Measurements from ENCODE around the gene MACIR.

MACIR gene

GRCh38 chr5:103260951-103261350 lies 2.4 kb downstream of the MACIR start:
- H3K27ac ChIP-seq: no peak overlapping the region
- TF ChIP-seq Cebpa-rat (IDR thresholded peaks at IDR 0.05): no peak
- H3K4me1 ChIP-seq: peaks cover 38% of the 10 kb centered on the region
- H3K4me3 ChIP-seq: peak overlapping the region; percentile 29; the same call in 1 of the 2 replicates
- H4K20me1 ChIP-seq: peaks cover 41% of the 10 kb centered on the region
- H3K4me2 ChIP-seq: peak overlapping the region; percentile 87
- H3K27me3 ChIP-seq: no peaks in the 10 kb centered on the region
- 0 out of 2 replicates have a peak, but pooled peaks cover 5% of the 10 kb centered on the region for H3K36me3 ChIP-seq
- H3K9me3 ChIP-seq: no peaks in the 10 kb centered on the region
- H3K9ac ChIP-seq: no peak overlapping the region

- Histone ChIP-seq H3K9ac (no peak overlapping the region), H3K4me1 (peaks cover 38% of the 10 kb centered on the region), H4K20me1 (peaks cover 45% of the 10 kb centered on the region), H3K36me3 (peaks cover 11% of the 10 kb centered on the region; the same call in 1 of the 2 replicates), H3K4me2 (peak overlapping the region; percentile 49), H3K9me3 (no peaks in the 10 kb centered on the region), H3K4me3 (no peak overlapping the region), H3K27me3 (no peaks in the 10 kb centered on the region), H3K27ac (no peak overlapping the region)
- TF ChIP-seq Cebpa-rat (IDR thresholded peaks at IDR 0.05): no peak
These were observed 3.9 kb downstream of the MACIR start for GRCh38 chr5:103262422-103262871.

- TF ChIP-seq Cebpa-rat (IDR thresholded peaks at IDR 0.05): no peak
- Histone ChIP-seq H4K20me1 (peaks cover 51% of the 10 kb centered on the region), H3K27ac (no peak overlapping the region), H3K4me3 (no peak overlapping the region), H3K9ac (no peak overlapping the region), H3K27me3 (no peaks in the 10 kb centered on the region), H3K4me2 (peak overlapping the region; percentile 30; the same call in 1 of the 2 replicates), H3K9me3 (no peaks in the 10 kb centered on the region), H3K36me3 (peaks cover 17% of the 10 kb centered on the region; the same call in 1 of the 2 replicates), H3K4me1 (peaks cover 34% of the 10 kb centered on the region)
These were observed 4.5 kb downstream of the MACIR start for GRCh38 chr5:103263054-103263453.

GRCh38 chr5:103264508-103264907 lies 5.9 kb downstream of the MACIR start:
- Histone ChIP-seq H3K27ac (no peak overlapping the region), H3K36me3 (peaks cover 29% of the 10 kb centered on the region), H3K27me3 (no peaks in the 10 kb centered on the region), H3K9ac (no peak overlapping the region), H4K20me1 (peaks cover 66% of the 10 kb centered on the region), H3K4me3 (no peak overlapping the region), H3K4me2 (no peak overlapping the region), H3K4me1 (peaks cover 34% of the 10 kb centered on the region), H3K9me3 (no peaks in the 10 kb centered on the region)
- no peak for TF ChIP-seq Cebpa-rat (IDR thresholded peaks at IDR 0.05)

GRCh38 chr5:103270581-103270980 lies 12.0 kb downstream of the MACIR start:
- Histone ChIP-seq H3K27me3 (no peaks in the 10 kb centered on the region), H3K9ac (no peak overlapping the region), H3K9me3 (no peaks in the 10 kb centered on the region), H3K36me3 (peaks cover 32% of the 10 kb centered on the region), H3K27ac (no peak overlapping the region), H3K4me1 (no peaks in the 10 kb centered on the region), H3K4me2 (no peak overlapping the region), H3K4me3 (no peak overlapping the region), H4K20me1 (peaks cover 44% of the 10 kb centered on the region; the same call in 1 of the 2 replicates)
- no peak for TF ChIP-seq Cebpa-rat (IDR thresholded peaks at IDR 0.05)

- H3K9me3 ChIP-seq: no peaks in the 10 kb centered on the region
- H3K4me3 ChIP-seq: no peak overlapping the region
- no peak for TF ChIP-seq Cebpa-rat (IDR thresholded peaks at IDR 0.05)
- H3K4me1 ChIP-seq: no peaks in the 10 kb centered on the region
- H3K27me3 ChIP-seq: no peaks in the 10 kb centered on the region
- no peak overlapping the region for H3K4me2 ChIP-seq
- H3K9ac ChIP-seq: no peak overlapping the region
- H4K20me1 ChIP-seq: peaks cover 41% of the 10 kb centered on the region; the same call in 1 of the 2 replicates
- peaks cover 44% of the 10 kb centered on the region for H3K36me3 ChIP-seq
- H3K27ac ChIP-seq: no peak overlapping the region
These were observed 13.2 kb downstream of the MACIR start for GRCh38 chr5:103271570-103272289.

GRCh38 chr5:103272377-103272776 lies 13.8 kb downstream of the MACIR start:
- Histone ChIP-seq H3K36me3 (peaks cover 38% of the 10 kb centered on the region), H3K27ac (no peak overlapping the region), H3K4me1 (no peaks in the 10 kb centered on the region), H3K9ac (no peak overlapping the region), H3K4me2 (no peak overlapping the region), H3K27me3 (no peaks in the 10 kb centered on the region), H3K4me3 (no peak overlapping the region), H3K9me3 (no peaks in the 10 kb centered on the region), H4K20me1 (peaks cover 38% of the 10 kb centered on the region; the same call in 1 of the 2 replicates)
- TF ChIP-seq Cebpa-rat (IDR thresholded peaks at IDR 0.05): no peak

- Histone ChIP-seq H3K4me3 (no peak overlapping the region), H4K20me1 (peaks cover 23% of the 10 kb centered on the region; the same call in 1 of the 2 replicates), H3K9me3 (no peaks in the 10 kb centered on the region), H3K4me2 (no peak overlapping the region), H3K27me3 (no peaks in the 10 kb centered on the region), H3K27ac (no peak overlapping the region), H3K36me3 (peaks cover 23% of the 10 kb centered on the region), H3K9ac (no peak overlapping the region), H3K4me1 (no peaks in the 10 kb centered on the region)
- no peak for TF ChIP-seq Cebpa-rat (IDR thresholded peaks at IDR 0.05)
These were observed 15.4 kb downstream of the MACIR start for GRCh38 chr5:103273952-103274351.

GRCh38 chr5:103275851-103276250 lies 17.3 kb downstream of the MACIR start:
- no peak overlapping the region for H3K4me2 ChIP-seq
- H3K4me3 ChIP-seq: no peak overlapping the region
- no peaks in the 10 kb centered on the region for H3K27me3 ChIP-seq
- no peak overlapping the region for H3K27ac ChIP-seq
- H3K9ac ChIP-seq: no peak overlapping the region
- no peaks in the 10 kb centered on the region for H3K9me3 ChIP-seq
- H3K36me3 ChIP-seq: peaks cover 28% of the 10 kb centered on the region
- peaks cover 8% of the 10 kb centered on the region; the same call in 1 of the 2 replicates for H4K20me1 ChIP-seq
- no peak for TF ChIP-seq Cebpa-rat (IDR thresholded peaks at IDR 0.05)
- no peaks in the 10 kb centered on the region for H3K4me1 ChIP-seq

- no peaks in the 10 kb centered on the region for H3K9me3 ChIP-seq
- TF ChIP-seq Cebpa-rat (IDR thresholded peaks at IDR 0.05): no peak
- no peaks in the 10 kb centered on the region for H3K27me3 ChIP-seq
- no peak overlapping the region for H3K9ac ChIP-seq
- H3K27ac ChIP-seq: no peak overlapping the region
- H4K20me1 ChIP-seq: no peaks in the 10 kb centered on the region; the same call in 1 of the 2 replicates
- no peak overlapping the region for H3K4me3 ChIP-seq
- H3K4me1 ChIP-seq: no peaks in the 10 kb centered on the region
- no peak overlapping the region for H3K4me2 ChIP-seq
- peaks cover 20% of the 10 kb centered on the region for H3K36me3 ChIP-seq
These were observed 22.4 kb downstream of the MACIR start for GRCh38 chr5:103280967-103281366.

All from BLaER1 (cell line).